Keratinocyte (primary cell): Measurements from ENCODE around the gene UBE2K.

Experiments
- EZH2 ChIP-seq: IDR thresholded peaks from one replicate; pipeline ENCODE4 v1.6.1; 2012; ENCODE audit warnings: inconsistent platforms, mild to moderate bottlenecking, low read length, moderate library complexity
- TF ChIP-seq, protein P1 (sequence below), 3 experiments: IDR thresholded peaks in 1 of 3; conservative IDR thresholded peaks in 1 of 3; optimal IDR thresholded peaks in 1 of 3; 2 replicates in 2 of 3; 3 replicates in 1 of 3; pipeline versions ENCODE3 to v1.5.1; 2011; ENCODE audit warnings: low read length in 3 of 3, mild to moderate bottlenecking in 3 of 3, moderate library complexity in 2 of 3, control low read depth in 1 of 3, inconsistent platforms in 1 of 3; ENCODE audit not compliant: insufficient read depth in 2 of 3; ENCODE audit errors: extremely low read depth in 1 of 3

GRCh38 chr4:39660045-39660444 lies 37.9 kb upstream of the UBE2K start:
- TF ChIP-seq, protein P1, sequence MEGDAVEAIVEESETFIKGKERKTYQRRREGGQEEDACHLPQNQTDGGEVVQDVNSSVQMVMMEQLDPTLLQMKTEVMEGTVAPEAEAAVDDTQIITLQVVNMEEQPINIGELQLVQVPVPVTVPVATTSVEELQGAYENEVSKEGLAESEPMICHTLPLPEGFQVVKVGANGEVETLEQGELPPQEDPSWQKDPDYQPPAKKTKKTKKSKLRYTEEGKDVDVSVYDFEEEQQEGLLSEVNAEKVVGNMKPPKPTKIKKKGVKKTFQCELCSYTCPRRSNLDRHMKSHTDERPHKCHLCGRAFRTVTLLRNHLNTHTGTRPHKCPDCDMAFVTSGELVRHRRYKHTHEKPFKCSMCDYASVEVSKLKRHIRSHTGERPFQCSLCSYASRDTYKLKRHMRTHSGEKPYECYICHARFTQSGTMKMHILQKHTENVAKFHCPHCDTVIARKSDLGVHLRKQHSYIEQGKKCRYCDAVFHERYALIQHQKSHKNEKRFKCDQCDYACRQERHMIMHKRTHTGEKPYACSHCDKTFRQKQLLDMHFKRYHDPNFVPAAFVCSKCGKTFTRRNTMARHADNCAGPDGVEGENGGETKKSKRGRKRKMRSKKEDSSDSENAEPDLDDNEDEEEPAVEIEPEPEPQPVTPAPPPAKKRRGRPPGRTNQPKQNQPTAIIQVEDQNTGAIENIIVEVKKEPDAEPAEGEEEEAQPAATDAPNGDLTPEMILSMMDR (optimal IDR thresholded peaks at IDR 0.05 in 1 of 3, IDR thresholded peaks at IDR 0.05 in 1 of 3, conservative IDR thresholded peaks at IDR 0.05 in 1 of 3; ENCODE audit: extremely low read depth in 1 of 3, insufficient read depth in 2 of 3, low read length in 3 of 3): no peak
- no peak for TF ChIP-seq EZH2
